ENCODE data around the gene PAPPA2. TPM values are rescaled to one million over a fixed set of nuclear protein-coding genes. Genes with fewer than 3 reads are reported as not detected.

Gene PAPPA2
- polyA plus RNA-seq, 1 experiment = 0.97 TPM

DNA sequence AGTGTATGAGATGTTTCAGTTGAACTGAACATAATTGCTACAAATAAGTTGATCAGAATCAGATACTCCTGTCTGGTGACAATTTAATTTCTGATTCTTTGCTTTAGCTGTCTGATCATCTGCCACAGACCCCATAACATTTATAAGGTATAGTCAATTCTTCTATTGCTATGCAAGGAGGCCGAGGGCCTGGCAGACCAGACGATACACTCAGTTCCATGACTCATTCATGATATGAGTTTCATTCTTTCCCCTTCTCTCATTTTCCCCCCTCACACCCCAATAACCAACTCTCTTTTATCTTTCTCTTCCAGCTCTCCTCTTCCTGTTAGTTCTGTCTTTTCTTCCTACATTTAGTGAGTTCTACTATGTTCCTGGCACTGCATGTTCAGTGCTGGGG, 236.8 kb downstream of the PAPPA2 start:
- Histone ChIP-seq H3K4me3 (ENCODE audit: low read depth, low read length) (no peak overlapping the region), H3K27me3 (ENCODE audit: control insufficient read depth, insufficient read depth, low read length) (no peaks in the 10 kb centered on the region), H3K36me3 (ENCODE audit: control insufficient read depth, insufficient read depth, low read length) (no peaks in the 10 kb centered on the region)
- no peak for DNase-seq (ENCODE audit: low read depth)
- TF ChIP-seq, protein P1, sequence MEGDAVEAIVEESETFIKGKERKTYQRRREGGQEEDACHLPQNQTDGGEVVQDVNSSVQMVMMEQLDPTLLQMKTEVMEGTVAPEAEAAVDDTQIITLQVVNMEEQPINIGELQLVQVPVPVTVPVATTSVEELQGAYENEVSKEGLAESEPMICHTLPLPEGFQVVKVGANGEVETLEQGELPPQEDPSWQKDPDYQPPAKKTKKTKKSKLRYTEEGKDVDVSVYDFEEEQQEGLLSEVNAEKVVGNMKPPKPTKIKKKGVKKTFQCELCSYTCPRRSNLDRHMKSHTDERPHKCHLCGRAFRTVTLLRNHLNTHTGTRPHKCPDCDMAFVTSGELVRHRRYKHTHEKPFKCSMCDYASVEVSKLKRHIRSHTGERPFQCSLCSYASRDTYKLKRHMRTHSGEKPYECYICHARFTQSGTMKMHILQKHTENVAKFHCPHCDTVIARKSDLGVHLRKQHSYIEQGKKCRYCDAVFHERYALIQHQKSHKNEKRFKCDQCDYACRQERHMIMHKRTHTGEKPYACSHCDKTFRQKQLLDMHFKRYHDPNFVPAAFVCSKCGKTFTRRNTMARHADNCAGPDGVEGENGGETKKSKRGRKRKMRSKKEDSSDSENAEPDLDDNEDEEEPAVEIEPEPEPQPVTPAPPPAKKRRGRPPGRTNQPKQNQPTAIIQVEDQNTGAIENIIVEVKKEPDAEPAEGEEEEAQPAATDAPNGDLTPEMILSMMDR (IDR thresholded peaks at IDR 0.05; ENCODE audit: insufficient read depth, low read depth, low read length) = no peak
- ChIA-PET CTCF (interaction anchor here (1.5 to 2.5 kb wide), 2 partner anchors 8 to 138 kb away, joined by 3 to 16 read pairs; no protein-coding TSS in a partner anchor), POLR2A (no interaction called here)

DNA sequence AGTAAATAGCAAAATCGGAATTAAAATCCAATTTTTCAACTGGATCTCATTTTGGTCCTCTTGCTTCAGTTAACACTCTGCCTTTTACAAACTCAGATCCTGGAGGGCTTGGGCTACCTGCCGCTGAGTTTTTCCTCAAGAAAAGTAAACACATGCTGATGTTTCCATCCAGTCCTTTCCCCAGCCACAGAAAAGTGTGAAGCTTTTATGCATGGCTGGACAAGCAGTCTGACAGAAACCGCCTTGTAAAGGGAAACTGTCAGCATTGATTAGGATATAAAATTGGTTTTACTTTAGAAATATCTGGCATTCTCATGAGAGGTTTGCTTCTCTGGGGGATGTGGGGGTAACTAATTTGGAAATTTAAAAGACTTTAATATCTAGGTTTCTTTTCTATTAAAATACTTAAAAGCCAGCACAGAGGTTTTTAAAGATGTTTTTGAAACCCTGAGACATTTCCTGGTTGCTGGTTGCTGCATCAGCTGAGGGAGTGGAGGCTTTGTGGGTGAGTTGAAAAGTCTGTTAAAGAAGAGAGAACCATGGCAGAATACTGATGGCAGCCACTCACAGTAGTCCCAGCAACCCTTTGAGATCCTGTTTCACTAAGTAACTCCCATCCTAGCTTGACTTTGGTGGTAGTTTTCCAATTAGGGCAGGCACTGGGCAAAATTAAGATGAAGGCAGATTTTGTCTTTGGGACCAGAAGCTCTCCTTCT, 238.3 kb downstream of the PAPPA2 start:
- Histone ChIP-seq H3K4me3 (ENCODE audit: low read depth, low read length) (no peak overlapping the region), H3K36me3 (ENCODE audit: control insufficient read depth, insufficient read depth, low read length) (no peaks in the 10 kb centered on the region), H3K27me3 (ENCODE audit: control insufficient read depth, insufficient read depth, low read length) (no peaks in the 10 kb centered on the region)
- POLR2A ChIA-PET = no interaction called here
- TF ChIP-seq, protein P1 (IDR thresholded peaks at IDR 0.05; ENCODE audit: insufficient read depth, low read depth, low read length) = no peak
- CTCF ChIA-PET = interaction anchor here (1.2 to 2.5 kb wide), 4 partner anchors 9 to 142 kb away, joined by 3 to 16 read pairs (median 6); no protein-coding TSS in a partner anchor
- no peak for DNase-seq (ENCODE audit: low read depth)

DNA sequence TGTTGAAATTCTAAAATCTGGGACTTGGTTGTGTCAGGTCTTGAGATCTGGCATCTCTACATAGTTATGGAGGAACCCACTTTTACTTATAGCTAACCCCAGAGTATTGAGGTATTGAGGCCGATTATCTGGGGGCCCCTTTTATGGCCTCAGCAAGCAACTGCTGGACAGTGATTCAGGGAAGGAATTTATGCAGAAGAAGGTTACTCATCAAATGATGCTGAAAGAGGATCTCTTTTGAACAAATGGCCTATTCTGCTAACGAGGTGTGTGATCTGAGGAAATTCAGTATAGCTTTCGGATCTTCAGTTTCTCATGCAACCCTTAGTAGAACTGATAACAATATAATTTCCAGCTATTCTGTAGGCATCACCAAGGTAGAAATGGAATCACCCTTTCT, 239.9 kb downstream of the PAPPA2 start:
- no peak for DNase-seq (ENCODE audit: low read depth)
- Histone ChIP-seq H3K4me3 (ENCODE audit: low read depth, low read length) (no peak overlapping the region), H3K27me3 (ENCODE audit: control insufficient read depth, insufficient read depth, low read length) (no peaks in the 10 kb centered on the region), H3K36me3 (ENCODE audit: control insufficient read depth, insufficient read depth, low read length) (no peaks in the 10 kb centered on the region)
- TF ChIP-seq, protein P1 (IDR thresholded peaks at IDR 0.05; ENCODE audit: insufficient read depth, low read depth, low read length) = no peak
- POLR2A ChIA-PET = no interaction called here
- CTCF ChIA-PET = interaction anchor here (1.5 to 1.8 kb wide), 2 partner anchors 11 to 143 kb away, joined by 6 to 8 read pairs; no protein-coding TSS in a partner anchor

DNA sequence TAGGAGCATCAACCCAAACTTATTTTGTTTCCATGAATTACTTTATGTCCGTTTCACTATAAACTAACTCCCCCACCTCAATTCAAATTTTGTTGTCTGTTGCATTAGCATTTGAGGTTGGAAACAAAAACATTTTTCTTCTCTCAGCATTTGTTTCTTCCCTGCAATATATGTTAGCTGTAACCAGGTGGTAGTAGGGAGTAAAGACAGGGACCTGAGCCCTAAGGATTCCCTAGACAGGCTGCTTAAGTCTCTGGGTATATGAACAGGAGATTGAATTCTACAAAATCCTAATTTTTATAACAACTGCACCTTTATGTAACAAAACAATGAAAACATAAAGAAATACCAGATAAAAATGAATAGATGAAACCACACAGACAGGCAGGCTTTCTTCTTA, 242.6 kb downstream of the PAPPA2 start:
- no peak for DNase-seq (ENCODE audit: low read depth)
- ChIA-PET CTCF (interaction anchor here (1.2 to 1.9 kb wide), 3 partner anchors 11 to 146 kb away, joined by 3 to 7 read pairs (median 3); no protein-coding TSS in a partner anchor), POLR2A (no interaction called here)
- Histone ChIP-seq H3K36me3 (ENCODE audit: control insufficient read depth, insufficient read depth, low read length) (no peaks in the 10 kb centered on the region), H3K27me3 (ENCODE audit: control insufficient read depth, insufficient read depth, low read length) (no peaks in the 10 kb centered on the region), H3K4me3 (ENCODE audit: low read depth, low read length) (no peak overlapping the region)
- TF ChIP-seq, protein P1 (IDR thresholded peaks at IDR 0.05; ENCODE audit: insufficient read depth, low read depth, low read length) = no peak

DNA sequence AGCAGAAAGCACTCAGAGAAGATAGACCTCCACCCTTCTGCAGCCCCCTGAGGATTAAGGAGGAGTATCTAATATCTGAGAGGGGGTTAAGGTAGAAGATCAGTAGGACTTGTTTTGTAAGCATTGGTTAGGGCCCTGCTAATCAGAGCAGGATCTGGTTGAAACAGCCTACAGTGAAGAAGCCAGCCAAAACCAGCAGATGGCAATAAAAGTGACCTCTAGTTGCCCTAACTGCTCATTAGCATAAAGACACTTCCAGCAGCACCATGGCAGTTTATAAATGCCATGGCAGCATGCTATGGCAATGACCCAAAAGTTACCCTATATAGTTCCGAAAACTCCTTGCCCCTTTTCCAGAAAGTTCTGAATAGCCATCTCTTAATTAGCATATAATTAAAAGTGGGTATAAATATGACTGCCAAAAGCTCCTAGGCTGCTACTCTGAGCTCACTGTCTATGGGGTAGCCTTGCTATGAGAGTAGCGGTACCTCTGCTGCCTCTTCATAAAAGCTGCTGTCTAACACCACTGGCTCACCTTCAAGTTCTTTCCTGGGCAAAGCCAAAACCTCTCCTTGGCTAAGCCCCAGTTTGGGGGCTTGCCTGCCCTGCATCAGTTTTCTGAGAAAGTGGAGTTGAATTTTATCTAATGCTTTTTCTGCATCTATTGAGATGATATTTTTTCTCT, 254.2 kb downstream of the PAPPA2 start:
- DNase-seq (ENCODE audit: low read depth) = no peak
- Histone ChIP-seq H3K36me3 (ENCODE audit: control insufficient read depth, insufficient read depth, low read length) (no peaks in the 10 kb centered on the region), H3K27me3 (ENCODE audit: control insufficient read depth, insufficient read depth, low read length) (no peaks in the 10 kb centered on the region), H3K4me3 (ENCODE audit: low read depth, low read length) (no peak overlapping the region)
- ChIA-PET POLR2A (no interaction called here), CTCF (interaction anchor here (0.7 kb wide), 1 partner anchor 11 kb away, joined by 3 read pairs; no protein-coding TSS in a partner anchor)
- TF ChIP-seq, protein P1 (IDR thresholded peaks at IDR 0.05; ENCODE audit: insufficient read depth, low read depth, low read length) = no peak

Data from BJ (cell line).